K562 (cell line): ENCODE measurements around the gene SAE1. TPM values are rescaled to one million over a fixed set of nuclear protein-coding genes. Genes with fewer than 3 reads are reported as not detected.
A peak's percentile ranks its signal among the peaks of the same experiment; 100 is the strongest.

Experiments
- BCL6 ChIP-seq: fragments of 250-450 bp; sonication (Bioruptor Pico); IDR thresholded peaks from 2 replicates; pipeline ENCODE4 v1.4.0; 2020
- HDAC2 ChIP-seq: fragments of 450-650 bp; IDR thresholded peaks from 2 replicates; pipeline ENCODE4 v1.6.1; 2016; ENCODE audit warnings: mild to moderate bottlenecking
- HDAC8 ChIP-seq: fragments of 450-650 bp; IDR thresholded peaks from 2 replicates; pipeline ENCODE4 v1.6.1; 2016; ENCODE audit warnings: mild to moderate bottlenecking, missing genetic modification characterization, moderate library complexity, missing compliant biosample characterization
- HLTF ChIP-seq: fragments of 450-650 bp; IDR thresholded peaks from 2 replicates; pipeline ENCODE4 v1.6.1; 2016
- MAFG ChIP-seq: fragments of 450-650 bp; conservative IDR thresholded peaks from 2 replicates; pipeline ENCODE4 v1.6.1; 2016; ENCODE audit warnings: missing genetic modification characterization, missing compliant biosample characterization
- NUFIP1 ChIP-seq: fragments of 450-650 bp; IDR thresholded peaks from 2 replicates; pipeline ENCODE4 v1.6.1; 2018; ENCODE audit not compliant: partially characterized antibody
- STAT5A ChIP-seq: IDR thresholded peaks from 2 replicates; pipeline ENCODE4 v1.6.1; 2012; ENCODE audit warnings: low read length, inconsistent platforms, borderline replicate concordance
- ZNF639 ChIP-seq, 2 experiments: fragments of 200-800 bp in 1 of 2; sonication (Bioruptor generic) in 1 of 2; sonication (generic) in 1 of 2; formaldehyde crosslinking in 1 of 2; IDR thresholded peaks in 1 of 2; conservative IDR thresholded peaks in 1 of 2; 2 replicates each; pipeline versions ENCODE4 v1.5.0 to v1.6.1; 2016 to 2020; ENCODE audit warnings: missing compliant biosample characterization in 1 of 2, missing genetic modification characterization in 1 of 2, missing genetic modification reagents in 1 of 2
- polyA plus RNA-seq, 8 experiments: library from polyadenylated mRNA; depleted of rRNA in 4 of 8; stranded (reverse) in 5 of 8; unstranded in 3 of 8; fragments of >200 nt; fragmentation: Nextera tagmentation in 2 of 8; fragmentation: Illumina TruSeq in 1 of 8; extraction: Ambion mirVana in 2 of 8; extraction: Trizol in 1 of 8; gene quantifications; 2 replicates each; pipeline versions ENCODE4 v1.2.1 to v1.2.3, GENCODE V29; 2011 to 2014; ENCODE audit warnings: inconsistent platforms in 1 of 8, missing spikeins in 1 of 8
- total RNA-seq, 7 experiments: library from RNA; depleted of rRNA in 6 of 7; stranded (reverse); fragments of >200 nt in 6 of 7; fragmentation: Illumina TruSeq in 2 of 7; extraction: Trizol in 2 of 7; gene quantifications; 2 replicates each; pipeline versions ENCODE4 v1.2.1 to v1.2.3, GENCODE V29; 2011 to 2021; ENCODE audit warnings: low replicate concordance in 1 of 7
- TF ChIP-seq, protein P1 (sequence below), 2 experiments: fragments of 450-650 bp in 1 of 2; sonication (generic) in 1 of 2; formaldehyde crosslinking in 1 of 2; IDR thresholded peaks; 2 replicates each; pipeline versions ENCODE4 v1.7.1 to v1.9.0; 2016 to 2022; ENCODE audit warnings: inconsistent platforms in 1 of 2, mild to moderate bottlenecking in 1 of 2, missing genetic modification reagents in 1 of 2
- TF ChIP-seq, protein P2 (sequence below): IDR thresholded peaks from 2 replicates; pipeline ENCODE4 v1.6.1; 2014; ENCODE audit warnings: antibody characterized with exemption
- TF ChIP-seq, protein P3 (sequence below): sonication (generic); formaldehyde crosslinking; IDR thresholded peaks from 2 replicates; pipeline ENCODE4 v1.8.1; 2023; ENCODE audit warnings: mild to moderate bottlenecking, missing genetic modification reagents
- TF ChIP-seq, protein P4 (sequence below): fragments of 250-450 bp; sonication (Bioruptor Pico); IDR thresholded peaks from 2 replicates; pipeline ENCODE4 v1.5.0; 2021

Gene SAE1
- total and polyA plus RNA-seq, 9 of the 15 experiments (the other 6 are each of a cell fraction or from before 2014, with no cell fraction given): 82.8 to 299 (median 217) TPM

GRCh38 chr19:47112166-47112996 is 18.3 kb upstream of the SAE1 start (continued):
- TF ChIP-seq, protein P1, sequence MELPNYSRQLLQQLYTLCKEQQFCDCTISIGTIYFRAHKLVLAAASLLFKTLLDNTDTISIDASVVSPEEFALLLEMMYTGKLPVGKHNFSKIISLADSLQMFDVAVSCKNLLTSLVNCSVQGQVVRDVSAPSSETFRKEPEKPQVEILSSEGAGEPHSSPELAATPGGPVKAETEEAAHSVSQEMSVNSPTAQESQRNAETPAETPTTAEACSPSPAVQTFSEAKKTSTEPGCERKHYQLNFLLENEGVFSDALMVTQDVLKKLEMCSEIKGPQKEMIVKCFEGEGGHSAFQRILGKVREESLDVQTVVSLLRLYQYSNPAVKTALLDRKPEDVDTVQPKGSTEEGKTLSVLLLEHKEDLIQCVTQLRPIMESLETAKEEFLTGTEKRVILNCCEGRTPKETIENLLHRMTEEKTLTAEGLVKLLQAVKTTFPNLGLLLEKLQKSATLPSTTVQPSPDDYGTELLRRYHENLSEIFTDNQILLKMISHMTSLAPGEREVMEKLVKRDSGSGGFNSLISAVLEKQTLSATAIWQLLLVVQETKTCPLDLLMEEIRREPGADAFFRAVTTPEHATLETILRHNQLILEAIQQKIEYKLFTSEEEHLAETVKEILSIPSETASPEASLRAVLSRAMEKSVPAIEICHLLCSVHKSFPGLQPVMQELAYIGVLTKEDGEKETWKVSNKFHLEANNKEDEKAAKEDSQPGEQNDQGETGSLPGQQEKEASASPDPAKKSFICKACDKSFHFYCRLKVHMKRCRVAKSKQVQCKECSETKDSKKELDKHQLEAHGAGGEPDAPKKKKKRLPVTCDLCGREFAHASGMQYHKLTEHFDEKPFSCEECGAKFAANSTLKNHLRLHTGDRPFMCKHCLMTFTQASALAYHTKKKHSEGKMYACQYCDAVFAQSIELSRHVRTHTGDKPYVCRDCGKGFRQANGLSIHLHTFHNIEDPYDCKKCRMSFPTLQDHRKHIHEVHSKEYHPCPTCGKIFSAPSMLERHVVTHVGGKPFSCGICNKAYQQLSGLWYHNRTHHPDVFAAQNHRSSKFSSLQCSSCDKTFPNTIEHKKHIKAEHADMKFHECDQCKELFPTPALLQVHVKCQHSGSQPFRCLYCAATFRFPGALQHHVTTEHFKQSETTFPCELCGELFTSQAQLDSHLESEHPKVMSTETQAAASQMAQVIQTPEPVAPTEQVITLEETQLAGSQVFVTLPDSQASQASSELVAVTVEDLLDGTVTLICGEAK (IDR thresholded peaks at IDR 0.05): no peak
- TF ChIP-seq, protein P1 (CRISPR knock-in tag; IDR thresholded peaks at IDR 0.05): no peak
- peak; percentile 47; the same call in 1 of the 2 replicates for TF ChIP-seq HDAC8
- TF ChIP-seq BCL6 (CRISPR knock-in tag): 0 out of 2 replicates have a peak, but pooled peaks have one; percentile 48
- TF ChIP-seq HDAC2: no peak; the same call in 1 of the 2 replicates
- no peak for TF ChIP-seq STAT5A
- peak in 1 of 2 experiments; percentile 98; a peak in 2 of 4 replicates for TF ChIP-seq ZNF639 (CRISPR knock-in tag; conservative IDR thresholded peaks at IDR 0.05 in 1 of 2, IDR thresholded peaks at IDR 0.05 in 1 of 2)
- TF ChIP-seq, protein P2, sequence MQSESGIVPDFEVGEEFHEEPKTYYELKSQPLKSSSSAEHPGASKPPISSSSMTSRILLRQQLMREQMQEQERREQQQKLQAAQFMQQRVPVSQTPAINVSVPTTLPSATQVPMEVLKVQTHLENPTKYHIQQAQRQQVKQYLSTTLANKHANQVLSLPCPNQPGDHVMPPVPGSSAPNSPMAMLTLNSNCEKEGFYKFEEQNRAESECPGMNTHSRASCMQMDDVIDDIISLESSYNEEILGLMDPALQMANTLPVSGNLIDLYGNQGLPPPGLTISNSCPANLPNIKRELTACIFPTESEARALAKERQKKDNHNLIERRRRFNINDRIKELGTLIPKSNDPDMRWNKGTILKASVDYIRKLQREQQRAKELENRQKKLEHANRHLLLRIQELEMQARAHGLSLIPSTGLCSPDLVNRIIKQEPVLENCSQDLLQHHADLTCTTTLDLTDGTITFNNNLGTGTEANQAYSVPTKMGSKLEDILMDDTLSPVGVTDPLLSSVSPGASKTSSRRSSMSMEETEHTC: no peak; the same call in 1 of the 2 replicates
- TF ChIP-seq NUFIP1: no peak
- no peak for TF ChIP-seq MAFG (tag)
- TF ChIP-seq, protein P3, sequence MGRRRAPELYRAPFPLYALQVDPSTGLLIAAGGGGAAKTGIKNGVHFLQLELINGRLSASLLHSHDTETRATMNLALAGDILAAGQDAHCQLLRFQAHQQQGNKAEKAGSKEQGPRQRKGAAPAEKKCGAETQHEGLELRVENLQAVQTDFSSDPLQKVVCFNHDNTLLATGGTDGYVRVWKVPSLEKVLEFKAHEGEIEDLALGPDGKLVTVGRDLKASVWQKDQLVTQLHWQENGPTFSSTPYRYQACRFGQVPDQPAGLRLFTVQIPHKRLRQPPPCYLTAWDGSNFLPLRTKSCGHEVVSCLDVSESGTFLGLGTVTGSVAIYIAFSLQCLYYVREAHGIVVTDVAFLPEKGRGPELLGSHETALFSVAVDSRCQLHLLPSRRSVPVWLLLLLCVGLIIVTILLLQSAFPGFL: no peak
- TF ChIP-seq HLTF: no peak
- TF ChIP-seq, protein P4, sequence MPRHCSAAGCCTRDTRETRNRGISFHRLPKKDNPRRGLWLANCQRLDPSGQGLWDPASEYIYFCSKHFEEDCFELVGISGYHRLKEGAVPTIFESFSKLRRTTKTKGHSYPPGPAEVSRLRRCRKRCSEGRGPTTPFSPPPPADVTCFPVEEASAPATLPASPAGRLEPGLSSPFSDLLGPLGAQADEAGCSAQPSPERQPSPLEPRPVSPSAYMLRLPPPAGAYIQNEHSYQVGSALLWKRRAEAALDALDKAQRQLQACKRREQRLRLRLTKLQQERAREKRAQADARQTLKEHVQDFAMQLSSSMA (CRISPR knock-in tag): 0 out of 2 replicates have a peak, but pooled peaks have one; percentile 13
